IMR-90 (cell line): Measurements from ENCODE around the gene VEGFC. TPM values are rescaled to one million over a fixed set of nuclear protein-coding genes. Genes with fewer than 3 reads are reported as not detected.

Source experiments
- ATAC-seq: fragments of 200-7000 bp; cut with Tn5 transposase; 2 replicates; pipeline ENCODE4 v1.9.1; 2020; ENCODE audit warnings: low read depth, mild to moderate bottlenecking, moderate library complexity
- BruUV-seq: library from RNA; stranded (reverse); fragments of 400-500 nt; replicated peaks from 2 replicates; lab custom pipeline; 2021; lab: Mats Ljungman, UMichigan
- CTCF ChIA-PET: fragments of 300-600 bp; formaldehyde crosslinking; extraction: SDS; loops from one replicate; lab custom pipeline; 2021; ENCODE audit warnings: antibody characterized with exemption; lab: Yijun Ruan, JAX
- POLR2A ChIA-PET: fragments of 300-600 bp; sonication (Branson Sonifier 250); formaldehyde crosslinking; loops from one replicate; lab custom pipeline; 2022; ENCODE audit warnings: antibody characterized with exemption; ENCODE audit not compliant: unreplicated experiment; lab: Charles Lee
- DNase-seq: peaks from one replicate; pipeline ENCODE4 v3.0.0; 2013
- H2AFZ ChIP-seq: replicated peaks from 2 replicates; pipeline ENCODE3; 2013; ENCODE audit warnings: low read length, mild to moderate bottlenecking; ENCODE audit not compliant: poor library complexity
- H2AK5ac ChIP-seq: 2 replicates; pipeline ENCODE4 v1.6.1; 2013; ENCODE audit warnings: low read depth, low read length, inconsistent platforms
- H2AK9ac ChIP-seq: replicated peaks from 2 replicates; pipeline ENCODE3; 2013; ENCODE audit warnings: mild to moderate bottlenecking, low read depth, low read length, moderate library complexity; ENCODE audit not compliant: poor library complexity
- H2BK120ac ChIP-seq: 2 replicates; pipeline ENCODE4 v1.6.1; 2013; ENCODE audit warnings: low read depth, low read length, inconsistent platforms
- H2BK15ac ChIP-seq: 3 replicates; pipeline ENCODE4 v1.6.1; 2013; ENCODE audit warnings: low read depth, low read length, inconsistent platforms
- H2BK20ac ChIP-seq: 2 replicates; pipeline ENCODE4 v1.6.1; 2013; ENCODE audit warnings: low read depth, mild to moderate bottlenecking, inconsistent platforms, low read length, moderate library complexity
- H2BK5ac ChIP-seq: 2 replicates; pipeline ENCODE4 v1.6.1; 2013; ENCODE audit warnings: mild to moderate bottlenecking, low read depth, low read length, inconsistent platforms; ENCODE audit not compliant: poor library complexity, severe bottlenecking
- H3K14ac ChIP-seq: replicated peaks from 2 replicates; pipeline ENCODE4 v1.6.1; 2013; ENCODE audit warnings: low read depth, low read length, inconsistent platforms
- H3K18ac ChIP-seq: 2 replicates; pipeline ENCODE4 v1.6.1; 2013; ENCODE audit warnings: low read depth, low read length, control low read depth
- H3K23ac ChIP-seq: 2 replicates; pipeline ENCODE4 v1.6.1; 2013; ENCODE audit warnings: low read depth, low read length, inconsistent platforms
- H3K27ac ChIP-seq: 2 replicates; pipeline ENCODE4 v1.5.1; 2013; ENCODE audit warnings: mild to moderate bottlenecking, control low read depth, low read length; ENCODE audit not compliant: insufficient read depth
- H3K27me3 ChIP-seq: 2 replicates; pipeline ENCODE4 v1.6.1; 2013; ENCODE audit warnings: low read length; ENCODE audit not compliant: control insufficient read depth, insufficient read depth
- H3K36me3 ChIP-seq: 2 replicates; pipeline ENCODE4 v1.6.1; 2013; ENCODE audit warnings: low read length, mixed read lengths; ENCODE audit not compliant: control insufficient read depth, insufficient read depth
- H3K4ac ChIP-seq: 2 replicates; pipeline ENCODE4 v1.6.1; 2013; ENCODE audit warnings: low read depth, low read length, inconsistent platforms
- H3K4me1 ChIP-seq: 2 replicates; pipeline ENCODE4 v1.6.1; 2013; ENCODE audit warnings: low read length, mixed read lengths; ENCODE audit not compliant: control insufficient read depth, insufficient read depth
- H3K4me2 ChIP-seq: 2 replicates; pipeline ENCODE4 v1.6.1; 2013; ENCODE audit warnings: low read depth, mild to moderate bottlenecking, control low read depth, low read length, moderate library complexity
- H3K4me3 ChIP-seq: 2 replicates; pipeline ENCODE4 v1.5.1; 2013; ENCODE audit warnings: low read depth, mild to moderate bottlenecking, control low read depth, low read length, moderate library complexity; ENCODE audit not compliant: insufficient read depth
- H3K56ac ChIP-seq: 2 replicates; pipeline ENCODE4 v1.6.1; 2013; ENCODE audit warnings: low read length, inconsistent platforms; ENCODE audit not compliant: insufficient read depth; ENCODE audit errors: extremely low read depth
- H3K79me1 ChIP-seq, 2 experiments: 2 replicates each; pipeline ENCODE4 v1.6.1; 2013; ENCODE audit warnings: low read length in 2 of 2, inconsistent platforms in 1 of 2, low read depth in 1 of 2
- H3K9ac ChIP-seq: 2 replicates; pipeline ENCODE4 v1.6.1; 2013; ENCODE audit warnings: low read depth, low read length, control low read depth
- H3K9me1 ChIP-seq: 2 replicates; pipeline ENCODE4 v1.6.1; 2013; ENCODE audit warnings: low read length, inconsistent platforms; ENCODE audit not compliant: insufficient read depth
- H3K9me3 ChIP-seq: 2 replicates; pipeline ENCODE4 v1.6.1; 2013; ENCODE audit warnings: low read length; ENCODE audit not compliant: control insufficient read depth, insufficient read depth
- H4K20me1 ChIP-seq: 2 replicates; pipeline ENCODE4 v1.6.1; 2013; ENCODE audit warnings: low read length, inconsistent platforms; ENCODE audit not compliant: insufficient read depth
- H4K5ac ChIP-seq: 2 replicates; pipeline ENCODE4 v1.6.1; 2013; ENCODE audit warnings: mild to moderate bottlenecking, low read depth, low read length, control low read depth
- H4K8ac ChIP-seq, 2 experiments: 2 replicates each; pipeline ENCODE4 v1.6.1; 2013; ENCODE audit warnings: low read depth in 2 of 2, low read length in 2 of 2, control low read depth in 1 of 2, inconsistent platforms in 1 of 2
- H4K91ac ChIP-seq: 2 replicates; pipeline ENCODE4 v1.6.1; 2013; ENCODE audit warnings: low read depth, low read length, inconsistent platforms; ENCODE audit not compliant: insufficient read depth
- BHLHE40 ChIP-seq: fragments of 150-350 bp; IDR thresholded peaks from 2 replicates; pipeline ENCODE4 v1.6.1; 2016; ENCODE audit warnings: mild to moderate bottlenecking, low read depth, low read length
- CEBPB ChIP-seq: IDR thresholded peaks from 2 replicates; pipeline ENCODE4 v1.6.1; 2012; ENCODE audit warnings: low read depth, low read length, improper control_type of control experiment
- FOS ChIP-seq: fragments of 150-350 bp; IDR thresholded peaks from 2 replicates; pipeline ENCODE4 v1.6.1; 2016; ENCODE audit warnings: low read depth, low read length
- RFX5 ChIP-seq: IDR thresholded peaks from 2 replicates; pipeline ENCODE4 v1.8.0; 2012; ENCODE audit warnings: low read depth, mild to moderate bottlenecking, low read length, moderate library complexity
- USF2 ChIP-seq: fragments of 150-350 bp; IDR thresholded peaks from 2 replicates; pipeline ENCODE4 v1.6.1; 2017; ENCODE audit warnings: mild to moderate bottlenecking, antibody characterized with exemption, low read length, low read depth
- WGBS, 2 experiments: methylation state at CpG; one replicate each; pipeline versions ENCODE4 v1.1.5 to v1.1.7; 2013; ENCODE audit warnings: missing lambda C conversion rate in 2 of 2; ENCODE audit not compliant: insufficient read length in 1 of 2; ENCODE audit errors: extremely low coverage in 2 of 2; 5-methylcytosine and 5-hydroxymethylcytosine counted together
- dilution Hi-C: fragments of 300-500 bp; cut with HindIII; formaldehyde crosslinking; loops from one replicate; pipeline ENCODE4 v1.14.3; 2018; ENCODE audit warnings: low sequenced_read_pairs; ENCODE audit not compliant: unreplicated experiment
- in situ Hi-C: fragments of 300-500 bp; cut with MboI; formaldehyde crosslinking; loops from 3 replicates; pipeline ENCODE4 v1.14.3; 2019; ENCODE audit warnings: low sequenced_read_pairs, inconsistent platforms, mixed read lengths
- intact Hi-C: fragments of 100-400 bp; cut with micrococcal nuclease; formaldehyde crosslinking; loops from 2 replicates; pipeline ENCODE4 v1.10.0; 2022
- polyA plus RNA-seq, 3 experiments: library from polyadenylated mRNA; depleted of rRNA; stranded (reverse); fragments of >200 nt; gene quantifications; 2 replicates each; pipeline ENCODE4 v1.2.3, GENCODE V29; 2012; ENCODE audit warnings: low replicate concordance in 1 of 3
- total RNA-seq: library from RNA; depleted of rRNA; stranded (reverse); fragments of >200 nt; gene quantifications from 2 replicates; pipeline ENCODE4 v1.2.3, GENCODE V29; 2012

VEGFC gene
- total and polyA plus RNA-seq, 2 of the 4 experiments (the other 2 are of a cell fraction) = 22.9 to 49.7 TPM

GRCh38 chr4:176726803-176727202 lies 65.9 kb downstream of the VEGFC start:
- Histone ChIP-seq H2BK20ac (no peak overlapping the region), H3K18ac (no peak overlapping the region), H2AK9ac (no peak overlapping the region), H3K4me2 (peak overlapping the region; percentile 17), H2BK5ac (peak overlapping the region; percentile 68), H3K4me3 (no peak overlapping the region), H3K36me3 (peaks cover 7% of the 10 kb centered on the region), H3K27ac (peak overlapping the region; percentile 30; the same call in 1 of the 2 replicates), H4K91ac (no peak overlapping the region), H4K5ac (no peak overlapping the region), H2BK120ac (no peak overlapping the region), H3K79me1 (peaks cover 12 to 45% of the 10 kb centered on the region in 2 experiments; a peak in 3 of 4 replicates), H3K14ac (peak overlapping the region; percentile 24; the same call in 1 of the 2 replicates), H3K56ac (no peak overlapping the region), H3K9me1 (peaks cover 15% of the 10 kb centered on the region), H3K4ac (0 out of 2 replicates have a peak overlapping the region, but pooled peaks have one; percentile 29), H3K23ac (no peak overlapping the region; the same call in 1 of the 2 replicates), H2BK15ac (no peak overlapping the region), H2AFZ (no peak overlapping the region), H3K27me3 (no peaks in the 10 kb centered on the region), H4K20me1 (peaks cover 38% of the 10 kb centered on the region), H3K9me3 (no peaks in the 10 kb centered on the region), H4K8ac (peak overlapping the region in 1 of 2 experiments; percentile 18; a peak in 2 of 4 replicates), H2AK5ac (no peak overlapping the region), H3K9ac (no peak overlapping the region; the same call in 1 of the 2 replicates), H3K4me1 (peaks cover 9% of the 10 kb centered on the region)
- ChIA-PET CTCF (interaction anchor here (1.7 kb wide), 1 partner anchor 321 kb away, joined by 6 read pairs; no protein-coding TSS in a partner anchor), POLR2A (no interaction called here)
- dilution Hi-C loops (no loop called here), in situ Hi-C loops (no loop called here), intact Hi-C loops (loop anchor here (5.0 kb wide), 2 partner anchors 65 to 350 kb away; partner anchors contain the start of gene VEGFC)
- peak; percentile 81 for ATAC-seq
- 0% methylated on average over 5 of the region's 8 CpGs; no CpG with 5 or more reads in 1 of the 2 experiments for WGBS, 2 experiments
- no peak for TF ChIP-seq RFX5
- peak; percentile 46; the same call in 1 of the 2 replicates for TF ChIP-seq FOS
- peak; percentile 50; the same call in 1 of the 2 replicates for TF ChIP-seq CEBPB
- TF ChIP-seq BHLHE40 = peak; percentile 59
- no peak for TF ChIP-seq USF2
- DNase-seq = peak; percentile 97
- no TSS peak for BruUV-seq
